Skin of body (tissue), 2 donors: Measurements from ENCODE around the gene PLEKHG4. TPM values are rescaled to one million over a fixed set of nuclear protein-coding genes. Genes with fewer than 3 reads are reported as not detected.

Experiments
- DNase-seq: peaks from one replicate; lab custom pipeline; 2025; lab: John Stamatoyannopoulos, UW
- total RNA-seq: library from RNA; depleted of rRNA; stranded (reverse); fragments of >200 nt; gene quantifications from one replicate; pipeline ENCODE4 v1.2.3, GENCODE V29; 2014

The PLEKHG4 gene
- total RNA-seq, 1 donor from 2014 or later: 16.1 TPM

DNA sequence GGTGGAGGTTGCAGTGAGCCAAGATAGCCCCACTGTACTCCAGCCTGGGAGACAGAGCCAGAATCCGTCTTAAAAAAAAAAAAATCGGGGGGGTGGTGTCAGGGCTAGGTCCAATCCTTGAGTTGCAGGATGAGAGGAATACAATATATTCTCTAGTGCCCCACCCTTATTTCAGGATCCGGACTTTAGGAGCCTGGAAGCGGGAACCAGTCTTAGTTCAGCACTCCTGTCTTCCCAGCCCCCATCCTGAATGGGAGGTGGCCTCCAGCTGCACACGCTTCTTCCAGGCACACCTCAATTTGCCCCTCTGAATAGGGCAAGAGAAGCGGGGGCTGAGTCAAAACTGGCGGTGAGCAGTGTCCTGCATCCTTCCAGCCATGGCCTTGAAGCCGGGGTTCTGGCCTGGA, 33.7 kb upstream of the PLEKHG4 start:
- no peak for DNase-seq

GRCh38 chr16:67246081-67246755, 33.1 kb upstream of the PLEKHG4 start:
- peak; percentile 75 for DNase-seq

DNA sequence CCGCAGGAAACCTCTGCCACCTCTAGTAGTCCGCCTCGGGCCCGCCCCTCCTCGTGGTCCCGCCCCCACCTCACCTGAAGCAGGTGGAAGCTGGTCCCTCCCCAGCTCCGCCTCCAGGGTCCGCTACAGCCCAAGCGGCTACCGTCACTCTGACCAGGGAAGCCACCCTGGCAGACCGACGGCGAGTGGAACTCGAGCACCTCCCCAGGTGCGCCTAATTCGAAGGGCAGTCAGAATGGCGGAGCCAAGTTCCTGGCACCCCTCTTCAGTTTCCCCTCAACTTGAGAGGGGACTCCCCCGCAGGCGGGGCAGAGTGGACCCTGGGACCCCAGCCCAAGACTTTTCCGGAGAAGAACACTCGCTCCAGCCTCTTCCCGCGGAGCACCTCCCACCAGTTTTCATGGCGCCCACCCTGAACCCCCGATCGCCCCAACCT, 32.6 kb upstream of the PLEKHG4 start:
- DNase-seq: no peak

DNA sequence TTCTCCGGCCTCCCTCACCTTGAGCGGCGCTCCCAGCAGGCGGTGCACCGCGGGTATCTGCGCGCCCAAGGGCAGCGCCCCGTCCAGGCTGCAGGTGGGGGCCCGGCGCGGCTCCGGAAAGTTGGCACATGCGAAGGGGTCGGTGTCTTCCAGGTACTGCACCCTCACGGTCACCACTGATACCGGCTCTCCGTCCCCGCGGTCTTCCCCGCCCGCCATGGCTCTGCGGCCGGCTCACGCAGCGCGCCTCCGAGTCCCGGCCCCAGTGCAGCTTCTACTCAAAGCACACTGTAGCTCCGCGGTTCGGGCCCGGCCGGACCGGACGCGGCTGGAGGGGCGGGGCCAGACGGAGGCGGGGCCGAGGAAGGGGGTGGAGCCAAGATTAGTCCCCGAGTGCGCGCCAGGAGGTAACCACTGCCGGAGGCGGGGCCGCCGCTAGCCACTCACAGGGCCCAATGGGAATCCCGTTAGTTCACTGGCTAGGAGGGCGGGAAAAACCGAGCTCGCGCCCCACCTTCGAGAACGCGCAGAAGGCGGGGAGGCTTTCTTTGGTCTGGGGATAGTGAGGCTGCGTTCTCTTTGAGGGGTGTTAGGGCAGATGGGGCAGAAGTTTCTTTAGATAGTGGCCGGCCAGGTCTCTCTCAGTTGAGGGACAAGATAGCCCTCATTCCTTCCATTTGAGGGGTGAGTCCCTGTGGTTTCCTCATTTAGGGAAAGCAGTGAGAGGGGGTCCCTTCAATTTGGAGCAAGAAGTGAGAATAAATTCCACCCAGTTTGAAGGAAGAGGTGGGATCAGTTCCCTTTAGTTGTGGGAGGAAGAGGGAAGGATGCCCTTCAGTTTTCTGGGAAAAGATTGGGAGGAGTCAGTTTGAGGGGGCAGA, 31.9 kb upstream of the PLEKHG4 start, which contains the start of gene FHOD1:
FHOD1 (minus strand) TSS at position 290 of the 881 bp plus-strand sequence; CDS start at position 219, 71 bp downstream.
- DNase-seq: peak; percentile 94

GRCh38 chr16:67248073-67248400, 31.3 kb upstream of the PLEKHG4 start:
- DNase-seq: no peak

DNA sequence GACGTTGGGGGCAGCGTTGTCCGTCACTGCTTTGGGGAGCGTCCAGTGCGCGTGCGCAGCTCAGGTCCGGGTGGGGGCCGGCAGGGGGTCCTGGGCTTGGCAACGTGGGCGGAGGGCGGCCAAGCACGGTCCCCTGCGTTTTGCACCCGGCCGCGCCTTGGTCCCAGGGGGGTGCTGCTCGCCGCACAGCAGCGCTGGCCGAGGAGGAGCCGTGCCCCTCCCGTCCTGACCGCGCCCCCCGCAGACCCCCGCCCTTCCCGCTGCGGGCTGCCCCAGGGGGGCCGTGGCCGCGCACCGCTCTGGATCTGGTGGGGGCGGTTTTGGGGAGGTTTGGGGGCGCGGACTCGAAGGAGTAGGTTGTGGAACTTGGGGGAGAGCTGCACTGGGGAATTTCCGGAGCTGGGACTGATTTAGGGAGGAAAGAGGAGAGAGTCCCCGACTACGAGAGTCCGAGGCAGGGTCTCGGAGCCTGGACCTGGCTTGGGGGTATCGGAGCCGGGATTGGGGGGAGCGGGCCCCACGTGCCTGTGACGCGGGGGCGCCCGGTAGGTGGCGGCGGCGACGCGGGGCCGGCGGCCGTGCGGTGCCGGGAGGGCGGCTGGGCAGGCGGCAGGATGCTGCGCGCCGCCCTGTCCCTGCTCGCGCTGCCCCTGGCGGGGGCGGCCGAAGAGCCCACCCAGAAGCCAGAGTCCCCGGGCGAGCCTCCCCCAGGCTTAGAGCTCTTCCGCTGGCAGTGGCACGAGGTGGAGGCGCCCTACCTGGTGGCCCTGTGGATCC, 30.7 kb upstream of the PLEKHG4 start, which contains the start of gene SLC9A5:
SLC9A5 (plus strand) TSS at position 579 of the 777 bp plus-strand sequence; CDS start at position 615, 36 bp downstream.
- DNase-seq: no peak

GRCh38 chr16:67249178-67250044, 29.9 kb upstream of the PLEKHG4 start:
- DNase-seq: no peak

- DNase-seq: no peak
Measured at GRCh38 chr16:67250045-67250327, 29.3 kb upstream of the PLEKHG4 start.

- no peak for DNase-seq
Measured at GRCh38 chr16:67252609-67253497, 26.5 kb upstream of the PLEKHG4 start.

DNA sequence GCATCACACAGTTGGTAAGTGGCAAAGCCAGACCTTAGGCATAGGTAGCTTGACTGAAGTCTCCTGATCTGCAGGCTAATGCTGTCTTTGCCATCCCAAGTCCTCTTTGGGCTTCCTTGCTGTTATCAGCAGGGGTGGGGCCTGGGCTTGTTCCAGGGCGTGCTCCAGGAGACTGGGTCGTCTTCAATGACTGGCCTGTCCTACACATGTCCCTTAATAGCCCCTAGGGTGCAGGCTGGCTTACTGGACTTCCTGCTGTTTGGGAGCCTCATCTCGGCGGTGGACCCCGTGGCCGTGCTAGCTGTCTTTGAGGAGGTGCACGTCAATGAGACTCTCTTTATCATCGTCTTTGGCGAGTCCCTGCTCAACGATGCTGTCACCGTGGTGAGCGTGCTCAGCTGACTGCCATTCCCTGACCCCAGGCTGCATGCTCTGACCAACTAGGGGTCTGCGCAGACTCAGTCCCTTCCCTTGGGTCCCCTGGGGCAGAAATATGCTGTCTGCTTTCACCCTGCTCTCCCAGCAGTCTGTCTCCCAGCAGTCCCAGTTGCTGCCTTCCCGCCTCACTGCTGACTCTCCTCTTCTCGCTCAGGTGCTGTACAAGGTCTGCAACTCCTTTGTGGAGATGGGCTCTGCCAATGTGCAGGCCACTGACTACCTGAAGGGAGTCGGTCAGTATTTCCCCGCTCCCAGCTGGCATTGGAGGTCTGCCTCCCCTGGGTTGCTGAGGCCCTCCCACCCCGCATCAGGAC, 24.4 kb upstream of the PLEKHG4 start:
- no peak for DNase-seq

DNA sequence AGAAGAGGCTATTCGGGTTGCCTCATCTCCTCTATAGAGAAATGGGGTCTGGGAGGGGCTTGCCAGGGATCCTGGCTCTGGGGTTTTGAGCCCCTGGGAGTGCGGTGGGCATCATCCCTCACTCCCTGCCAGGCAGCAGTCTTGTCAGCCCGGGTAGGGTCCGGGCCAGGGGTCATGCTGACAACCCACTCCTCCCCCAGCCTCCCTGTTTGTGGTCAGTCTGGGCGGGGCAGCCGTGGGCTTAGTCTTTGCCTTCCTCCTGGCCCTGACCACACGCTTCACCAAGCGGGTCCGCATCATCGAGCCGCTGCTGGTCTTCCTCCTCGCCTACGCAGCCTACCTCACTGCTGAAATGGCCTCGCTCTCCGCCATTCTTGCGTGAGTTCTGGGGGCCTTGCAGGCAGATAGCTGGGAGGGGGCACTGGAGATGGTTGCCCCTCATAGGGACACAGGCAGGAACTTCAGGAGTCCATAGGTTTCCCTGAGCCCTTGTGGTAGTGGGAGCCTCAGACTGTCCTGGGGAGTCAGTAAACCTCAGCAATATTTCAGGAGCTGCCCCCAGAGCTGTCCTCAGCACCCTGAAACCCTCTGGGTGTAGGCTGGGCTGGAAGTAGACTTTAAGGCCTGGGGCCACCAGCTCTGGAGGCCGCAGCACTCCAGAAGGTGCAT, 23.6 kb upstream of the PLEKHG4 start:
- no peak for DNase-seq

DNA sequence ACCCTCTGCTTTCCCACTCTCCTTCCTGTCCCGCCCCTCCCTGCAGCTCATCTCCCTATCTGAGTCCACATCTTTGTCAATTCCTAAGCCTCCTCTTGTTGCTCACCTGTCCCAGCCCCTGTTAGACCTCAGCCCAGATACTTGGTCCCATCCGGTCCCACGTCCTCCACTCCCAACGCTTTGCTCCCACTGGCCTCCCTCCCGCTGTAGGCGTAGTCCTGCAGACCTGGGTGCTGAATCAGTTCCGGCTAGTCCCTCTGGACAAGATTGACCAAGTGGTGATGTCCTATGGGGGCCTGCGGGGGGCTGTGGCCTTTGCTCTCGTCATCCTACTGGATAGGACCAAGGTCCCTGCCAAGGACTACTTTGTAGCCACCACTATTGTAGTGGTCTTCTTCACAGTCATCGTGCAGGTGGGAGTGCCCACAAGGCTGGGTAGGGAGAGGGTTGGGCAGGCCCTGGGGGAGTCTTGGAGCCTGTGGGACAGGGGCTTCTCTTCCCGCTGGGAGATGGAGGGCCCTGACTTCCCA, 22.6 kb upstream of the PLEKHG4 start:
- no peak for DNase-seq

GRCh38 chr16:67257486-67258160, 21.7 kb upstream of the PLEKHG4 start:
- no peak for DNase-seq

DNA sequence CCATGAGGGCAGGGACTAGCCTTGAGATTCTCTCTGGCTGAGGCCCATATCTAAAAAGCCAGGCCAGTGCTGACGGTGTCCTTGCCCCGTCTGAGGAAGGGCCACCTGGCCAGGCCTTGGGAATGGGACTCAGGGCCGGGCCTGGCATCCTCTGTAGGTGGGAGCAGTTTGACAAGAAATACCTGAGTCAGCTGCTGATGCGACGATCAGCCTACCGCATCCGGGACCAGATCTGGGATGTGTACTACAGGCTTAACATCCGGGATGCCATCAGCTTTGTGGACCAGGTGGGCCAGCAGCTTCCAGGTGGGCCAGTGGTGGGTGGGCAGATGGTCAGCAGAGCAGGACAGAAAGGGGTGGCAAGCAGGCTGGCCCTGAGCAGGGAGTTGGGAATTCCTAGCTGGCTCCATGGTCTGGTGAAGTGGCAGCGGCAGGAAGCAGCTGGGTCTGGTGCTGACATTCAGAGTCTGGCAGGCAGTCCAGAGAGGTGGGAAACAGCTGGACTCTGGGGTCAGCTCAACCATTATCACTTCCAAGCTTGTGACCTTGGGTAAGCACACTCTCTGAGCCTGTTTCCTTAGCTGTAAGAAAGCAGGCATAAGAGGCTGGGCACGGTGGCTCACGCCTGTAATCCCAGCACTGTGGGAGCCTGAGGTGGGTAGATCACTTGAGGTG, 21.0 kb upstream of the PLEKHG4 start:
- DNase-seq: no peak

DNA sequence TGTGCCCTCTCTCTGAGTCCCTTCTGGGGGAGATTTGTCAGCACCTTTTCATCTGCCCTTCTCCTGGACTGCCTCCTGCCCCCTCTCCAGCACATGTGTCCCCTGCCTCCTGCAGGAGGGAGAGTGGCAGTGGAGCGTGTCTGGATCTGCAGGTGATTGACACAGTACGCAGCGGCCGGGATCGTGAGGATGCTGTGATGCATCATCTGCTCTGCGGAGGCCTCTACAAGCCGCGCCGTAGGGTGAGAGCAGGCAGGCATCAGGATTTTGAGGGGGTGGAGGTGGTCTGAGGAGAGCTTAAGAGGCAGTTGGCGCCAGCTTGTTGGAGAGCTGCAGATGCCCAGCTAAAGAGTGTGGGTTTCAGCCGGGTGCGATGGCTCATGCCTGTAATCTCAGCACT, 19.6 kb upstream of the PLEKHG4 start:
- no peak for DNase-seq

DNA sequence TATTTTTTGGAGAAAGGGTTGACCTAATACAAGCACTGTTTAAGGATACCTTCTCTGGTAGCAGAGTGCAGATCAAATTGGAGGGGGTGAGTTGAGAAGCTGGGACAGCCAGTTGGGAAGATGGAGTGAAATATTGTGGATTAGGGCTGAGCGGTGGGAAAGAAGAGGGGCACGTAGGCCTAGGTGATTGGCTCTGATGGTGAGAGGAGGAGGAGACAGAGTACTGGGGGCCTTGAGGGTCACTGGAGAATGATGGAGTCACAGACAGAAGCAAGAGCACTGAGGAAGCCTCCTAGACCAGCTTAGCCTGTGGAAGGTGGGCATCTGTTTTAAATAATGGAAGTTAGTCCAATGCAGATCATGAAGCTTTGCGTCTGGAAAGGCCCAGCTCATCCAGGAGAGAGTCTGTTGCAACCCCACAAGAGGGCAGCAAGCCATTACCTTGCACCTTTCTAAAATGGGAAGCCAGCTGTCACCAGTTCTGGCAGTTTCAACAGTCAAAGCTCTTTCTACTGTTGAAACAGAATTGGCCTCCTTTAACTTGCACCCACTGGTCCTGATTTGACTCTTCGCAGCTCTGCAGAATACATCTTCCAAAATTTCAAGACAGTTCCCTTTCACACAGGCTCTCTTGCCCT, 18.8 kb upstream of the PLEKHG4 start:
- DNase-seq: no peak

DNA sequence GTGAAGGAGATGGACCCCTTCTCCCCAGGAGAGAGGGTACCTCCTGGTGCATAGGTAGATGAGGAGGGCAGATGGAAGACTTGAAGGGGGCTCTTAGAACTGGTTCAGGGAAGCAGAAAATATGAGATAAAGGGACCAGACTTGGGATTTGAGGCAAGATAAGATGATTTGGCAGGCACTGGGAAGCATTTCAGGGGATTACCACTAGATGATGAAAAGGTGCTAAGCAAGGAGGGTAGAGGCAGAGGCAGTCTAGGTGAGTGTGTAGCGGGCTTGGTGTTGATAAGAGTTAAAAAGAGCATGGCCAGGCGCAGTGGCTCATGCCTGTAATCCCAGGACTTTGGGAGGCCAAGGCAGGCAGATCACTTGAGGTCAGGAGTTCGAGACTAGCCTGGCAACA, 16.1 kb upstream of the PLEKHG4 start:
- DNase-seq: no peak
